GM21825 (cell line): ENCODE data around the gene WDR41.
"Not testable (repeated sequence)": the region's sequence is repeated elsewhere in the genome, so short reads cannot be mapped to it uniquely, and the experiment has no call there.

Experiments used
- ATAC-seq: cut with Tn5 transposase; IDR thresholded peaks from one replicate; pipeline ENCODE4 v1.9.1; 2021; ENCODE audit warnings: mild to moderate bottlenecking, moderate library complexity; ENCODE audit not compliant: unreplicated experiment

WDR41 gene

GRCh38 chr5:77409870-77410621, 82.1 kb downstream of the WDR41 start:
- no peak for ATAC-seq

- no peak for ATAC-seq
Observed at GRCh38 chr5:77407152-77407551, 85.0 kb downstream of the WDR41 start.

- no peak for ATAC-seq
Observed at GRCh38 chr5:77402796-77403195, 89.3 kb downstream of the WDR41 start.

GRCh38 chr5:77400645-77401044, 91.5 kb downstream of the WDR41 start:
- ATAC-seq: no peak

- no peak for ATAC-seq
Observed at GRCh38 chr5:77398896-77399295, 93.2 kb downstream of the WDR41 start.

DNA sequence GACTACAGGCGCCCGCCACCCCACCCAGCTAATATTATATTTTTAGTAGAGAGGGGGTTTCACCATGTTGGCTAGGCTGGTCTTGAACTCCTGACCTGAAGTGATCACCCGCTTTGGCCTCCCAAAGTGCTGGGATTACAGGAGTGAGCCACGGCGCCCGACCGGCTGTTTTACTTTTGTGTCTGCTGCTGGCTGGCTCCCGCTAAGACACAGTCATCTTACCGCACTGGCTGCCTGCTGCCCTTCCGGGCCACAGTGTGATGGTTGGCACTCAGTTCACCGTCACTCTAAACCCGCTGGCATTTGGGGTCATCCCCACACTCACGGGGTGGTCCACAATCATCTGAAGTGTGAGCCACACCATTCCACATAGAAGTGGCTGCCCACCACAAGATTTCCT, 93.7 kb downstream of the WDR41 start:
- no peak for ATAC-seq

DNA sequence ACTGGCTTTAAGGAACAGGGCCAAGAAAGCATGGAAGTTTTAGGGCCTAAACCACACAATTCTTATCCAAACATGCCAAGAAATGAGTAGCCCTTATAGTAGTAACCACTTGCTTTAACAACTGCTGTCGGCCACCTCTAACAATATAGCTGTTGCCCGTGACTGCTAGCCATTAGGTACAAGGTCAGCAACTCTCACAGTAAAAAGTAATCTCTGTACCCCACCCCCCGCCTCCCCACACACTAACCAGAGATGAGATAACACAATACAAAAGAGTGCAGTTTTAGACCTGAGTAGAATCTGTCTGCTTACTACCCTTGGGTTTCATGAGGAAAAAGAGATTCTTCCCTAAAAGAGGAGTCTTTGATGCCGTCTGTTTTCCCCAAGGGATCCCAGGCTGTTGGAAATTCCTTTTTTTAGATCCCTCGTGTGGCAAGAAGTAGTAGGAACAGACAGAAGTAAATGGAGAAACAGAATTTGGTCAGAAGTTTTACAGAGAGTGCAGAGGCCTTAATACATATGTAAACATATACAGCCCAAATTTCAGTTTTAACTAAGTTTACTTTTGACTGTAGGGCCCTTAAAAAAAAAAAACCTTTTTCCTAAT, 94.3 kb downstream of the WDR41 start:
- ATAC-seq: no peak

- no peak for ATAC-seq
Observed at GRCh38 chr5:77396017-77396416, 96.1 kb downstream of the WDR41 start.

- no peak for ATAC-seq
Observed at GRCh38 chr5:77394064-77394715, 97.9 kb downstream of the WDR41 start.

DNA sequence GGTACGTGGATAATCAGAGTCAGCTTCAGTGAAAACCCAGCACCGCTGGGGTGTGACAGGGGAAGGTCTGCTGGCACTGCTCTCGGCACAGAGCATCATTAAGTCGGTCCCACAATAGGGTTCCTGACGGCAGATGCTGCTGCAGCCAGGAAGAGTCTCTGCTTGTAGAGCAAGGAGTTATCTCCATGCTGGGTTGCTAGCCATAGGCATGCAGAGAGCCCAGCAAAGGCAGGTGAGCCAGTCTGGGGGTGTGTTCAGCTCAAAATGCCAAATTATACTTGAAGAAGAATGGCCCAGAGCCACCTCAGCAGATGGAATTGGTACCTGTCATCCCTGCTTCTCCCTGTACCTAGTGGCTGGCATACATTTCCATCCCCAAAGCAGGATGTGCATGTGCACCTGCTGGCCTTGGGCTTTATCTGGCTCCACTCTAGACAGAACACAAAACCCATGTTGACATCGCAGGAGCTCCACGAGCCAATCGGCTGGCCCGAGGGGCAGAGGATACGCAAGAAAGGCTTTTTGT, 100.8 kb downstream of the WDR41 start:
- ATAC-seq: no peak

DNA sequence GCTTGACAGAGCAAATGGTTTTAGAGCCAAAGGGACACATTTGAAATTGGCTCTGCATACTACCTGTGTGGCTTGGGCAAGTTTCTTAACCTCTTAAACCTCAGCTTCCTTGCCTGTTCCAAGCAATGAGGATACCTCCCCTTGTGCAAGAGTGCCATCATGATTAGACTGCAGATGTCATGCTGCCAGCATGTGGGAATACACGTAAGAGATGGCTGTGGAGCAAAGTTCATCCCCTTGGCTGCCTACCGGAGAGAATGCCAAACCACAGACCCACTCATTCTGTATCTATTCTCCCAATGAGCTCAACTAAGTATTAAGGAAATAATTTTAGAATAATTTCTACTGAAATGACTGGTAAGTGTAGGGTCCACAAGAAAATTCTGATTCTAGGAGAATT, 101.3 kb downstream of the WDR41 start:
- no peak for ATAC-seq

GRCh38 chr5:77390221-77390620, 101.9 kb downstream of the WDR41 start:
- no peak for ATAC-seq

DNA sequence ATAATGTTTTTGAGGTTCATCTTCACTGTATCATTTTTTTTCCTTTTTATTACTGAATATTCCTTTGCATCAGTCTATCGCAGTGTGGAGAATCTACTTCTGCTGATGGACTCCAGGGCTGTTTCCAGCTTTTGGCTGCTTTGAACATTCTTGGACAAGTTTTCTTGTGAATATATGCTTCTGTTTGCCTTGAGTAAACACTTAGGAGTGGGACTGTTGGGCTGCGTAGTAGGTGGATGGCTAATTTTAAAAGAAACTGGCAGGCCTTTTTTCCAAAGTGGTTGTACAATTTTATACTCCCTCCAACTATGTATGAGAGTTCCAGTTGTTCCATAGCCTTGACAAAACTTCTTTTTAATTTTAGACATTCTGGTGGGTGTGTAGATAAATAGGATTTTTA, 102.4 kb downstream of the WDR41 start:
- ATAC-seq: no peak

DNA sequence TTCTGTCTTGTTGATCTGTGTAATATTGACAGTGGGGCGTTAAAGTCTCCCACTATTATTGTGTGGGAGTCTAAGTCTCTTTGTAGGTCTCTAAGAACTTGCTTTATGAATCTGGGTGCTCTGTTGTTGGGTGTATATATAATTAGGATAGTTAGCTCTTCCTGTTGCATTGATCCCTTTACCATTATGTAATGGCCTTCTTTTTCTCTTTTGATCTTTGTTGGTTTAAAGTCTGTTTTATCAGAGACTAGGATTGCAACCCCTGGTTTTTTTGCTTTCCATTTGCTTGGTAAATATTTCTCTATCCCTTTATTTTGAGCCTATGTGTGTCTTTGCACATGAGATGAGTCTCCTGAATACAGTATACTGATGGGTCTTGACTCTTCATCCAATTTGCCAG, 105.8 kb downstream of the WDR41 start:
- not testable (repeated sequence) for ATAC-seq

- not testable (repeated sequence) for ATAC-seq
Observed at GRCh38 chr5:77383336-77383735, 108.8 kb downstream of the WDR41 start.
